ENCODE measurements around the gene LGALS8.

The LGALS8 gene

GRCh38 chr1:236509647-236510401, 14.0 kb upstream of the LGALS8 start:
- DNase-seq = no peak

GRCh38 chr1:236511735-236512418, 11.9 kb upstream of the LGALS8 start:
- no peak for DNase-seq

GRCh38 chr1:236514703-236515442, 8.9 kb upstream of the LGALS8 start:
- no peak for DNase-seq

GRCh38 chr1:236515443-236515958, 8.3 kb upstream of the LGALS8 start:
- DNase-seq = no peak

- no peak for DNase-seq
These were observed 6.7 kb upstream of the LGALS8 start for GRCh38 chr1:236516929-236517704.

GRCh38 chr1:236518322-236518721, 5.5 kb upstream of the LGALS8 start:
- no peak for DNase-seq

- no peak for DNase-seq
These were observed 3.3 kb upstream of the LGALS8 start for GRCh38 chr1:236520445-236521005.

GRCh38 chr1:236522937-236523703, 662 bp upstream of the LGALS8 start:
- no peak for DNase-seq

GRCh38 chr1:236524142-236524894, 536 bp downstream of the LGALS8 start:
- peak; percentile 85 for DNase-seq

- DNase-seq = no peak
These were observed 1.1 kb downstream of the LGALS8 start for GRCh38 chr1:236524895-236525184.

- DNase-seq = no peak
These were observed 2.3 kb downstream of the LGALS8 start for GRCh38 chr1:236526079-236526478.

- no peak for DNase-seq
These were observed 6.5 kb downstream of the LGALS8 start for GRCh38 chr1:236530286-236530685.

GRCh38 chr1:236530959-236531358, 7.2 kb downstream of the LGALS8 start:
- no peak for DNase-seq

GRCh38 chr1:236532850-236533249, 9.1 kb downstream of the LGALS8 start:
- DNase-seq = no peak

GRCh38 chr1:236534151-236534651, 10.4 kb downstream of the LGALS8 start:
- no peak for DNase-seq

GRCh38 chr1:236535190-236535589, 11.4 kb downstream of the LGALS8 start:
- DNase-seq = no peak

- no peak for DNase-seq
These were observed 11.9 kb downstream of the LGALS8 start for GRCh38 chr1:236535662-236536161.

- DNase-seq = no peak
These were observed 12.8 kb downstream of the LGALS8 start for GRCh38 chr1:236536540-236536939.

GRCh38 chr1:236540813-236541465, 17.2 kb downstream of the LGALS8 start:
- DNase-seq = no peak

GRCh38 chr1:236541710-236542109, 17.9 kb downstream of the LGALS8 start:
- no peak for DNase-seq

All from femur (tissue), 1 donor.